Mesenchymal stem cell (in vitro differentiated cells and primary cell): ENCODE measurements around the gene TIGAR.
A peak's percentile ranks its signal among the peaks of the same experiment; 100 is the strongest.

Experiments
- DNase-seq: peaks from one replicate; pipeline ENCODE4 v3.0.0-alpha.2; 2013
- H2AFZ ChIP-seq: one replicate; pipeline ENCODE4 v1.6.1; 2013; ENCODE audit warnings: low read depth, mild to moderate bottlenecking, control low read depth, inconsistent platforms, low read length, moderate library complexity
- H2AK5ac ChIP-seq: 2 replicates; pipeline ENCODE4 v1.6.1; 2013; ENCODE audit warnings: low read length, moderate library complexity, mild to moderate bottlenecking, inconsistent platforms; ENCODE audit not compliant: severe bottlenecking
- H2BK120ac ChIP-seq: one replicate; pipeline ENCODE4 v1.6.1; 2013; ENCODE audit warnings: low read depth, mild to moderate bottlenecking, inconsistent platforms, low read length, moderate library complexity
- H2BK12ac ChIP-seq, 2 experiments: one replicate each; pipeline ENCODE4 v1.6.1; 2013; ENCODE audit warnings: inconsistent platforms in 2 of 2, low read length in 2 of 2, mild to moderate bottlenecking in 2 of 2, moderate library complexity in 2 of 2, control low read depth in 1 of 2
- H2BK15ac ChIP-seq: one replicate; pipeline ENCODE4 v1.6.1; 2013; ENCODE audit warnings: mild to moderate bottlenecking, low read depth, inconsistent platforms; ENCODE audit not compliant: poor library complexity, severe bottlenecking
- H2BK5ac ChIP-seq: 2 replicates; pipeline ENCODE4 v1.6.1; 2013; ENCODE audit warnings: low read depth, mild to moderate bottlenecking, low read length, control low read depth, inconsistent platforms; ENCODE audit not compliant: poor library complexity, severe bottlenecking
- H3K14ac ChIP-seq, 2 experiments: one replicate each; pipeline ENCODE4 v1.6.1; 2013; ENCODE audit warnings: inconsistent platforms in 2 of 2, low read length in 2 of 2, control low read depth in 1 of 2, mild to moderate bottlenecking in 1 of 2, moderate library complexity in 1 of 2
- H3K18ac ChIP-seq, 2 experiments: one replicate each; pipeline ENCODE4 v1.6.1; 2013; ENCODE audit warnings: inconsistent platforms in 2 of 2, low read length in 2 of 2, control low read depth in 1 of 2, low read depth in 1 of 2, mild to moderate bottlenecking in 1 of 2
- H3K23ac ChIP-seq, 2 experiments: one replicate each; pipeline ENCODE4 v1.6.1; 2013; ENCODE audit warnings: inconsistent platforms in 2 of 2, low read length in 2 of 2, mild to moderate bottlenecking in 2 of 2, moderate library complexity in 2 of 2, control low read depth in 1 of 2
- H3K27ac ChIP-seq: 2 replicates; pipeline ENCODE4 v1.5.1; 2013; ENCODE audit warnings: mild to moderate bottlenecking, moderate library complexity, low read length, control low read depth, inconsistent platforms; ENCODE audit not compliant: poor library complexity, severe bottlenecking
- H3K27me3 ChIP-seq, 2 experiments: 2 replicates each; pipeline versions ENCODE4 v1.6.1 to v1.7.0; 2013; ENCODE audit warnings: low read length in 2 of 2, mild to moderate bottlenecking in 2 of 2, moderate library complexity in 2 of 2, control low read depth in 1 of 2, inconsistent platforms in 1 of 2; ENCODE audit not compliant: control insufficient read depth in 1 of 2, insufficient read depth in 1 of 2
- H3K36me3 ChIP-seq, 2 experiments: 2 replicates each; pipeline versions ENCODE4 v1.6.1 to v1.7.0; 2013; ENCODE audit warnings: low read length in 2 of 2, control low read depth in 1 of 2, inconsistent platforms in 1 of 2, low read depth in 1 of 2, mild to moderate bottlenecking in 1 of 2; ENCODE audit not compliant: insufficient read depth in 2 of 2, control insufficient read depth in 1 of 2
- H3K4ac ChIP-seq, 2 experiments: one replicate each; pipeline ENCODE4 v1.6.1; 2013; ENCODE audit warnings: inconsistent platforms in 2 of 2, low read length in 2 of 2, mild to moderate bottlenecking in 2 of 2, moderate library complexity in 2 of 2, control low read depth in 1 of 2, low read depth in 1 of 2
- H3K4me1 ChIP-seq: 2 replicates; pipeline ENCODE4 v1.6.1; 2013; ENCODE audit warnings: low read depth, low read length, control low read depth; ENCODE audit not compliant: control insufficient read depth, insufficient read depth
- H3K4me2 ChIP-seq: 2 replicates; pipeline ENCODE4 v1.6.1; 2013; ENCODE audit warnings: low read length, mild to moderate bottlenecking, inconsistent platforms; ENCODE audit not compliant: poor library complexity, severe bottlenecking
- H3K4me3 ChIP-seq, 2 experiments: 2 replicates each; pipeline versions ENCODE4 v1.5.1 to v1.7.0; 2013; ENCODE audit warnings: low read length in 2 of 2, mild to moderate bottlenecking in 2 of 2, control low read depth in 1 of 2, low read depth in 1 of 2; ENCODE audit not compliant: insufficient read depth in 1 of 2
- H3K79me1 ChIP-seq: replicated peaks from 2 replicates; pipeline ENCODE4 v1.6.1; 2013; ENCODE audit warnings: mild to moderate bottlenecking, control low read depth, low read length, inconsistent platforms; ENCODE audit not compliant: poor library complexity, severe bottlenecking
- H3K9ac ChIP-seq: 2 replicates; pipeline ENCODE4 v1.7.0; 2013; ENCODE audit warnings: mild to moderate bottlenecking, low read length, moderate library complexity
- H3K9me3 ChIP-seq: 2 replicates; pipeline ENCODE4 v1.7.0; 2013; ENCODE audit warnings: mild to moderate bottlenecking, low read length; ENCODE audit not compliant: control insufficient read depth
- H4K8ac ChIP-seq: one replicate; pipeline ENCODE4 v1.6.1; 2013; ENCODE audit warnings: inconsistent platforms, mild to moderate bottlenecking, low read length, moderate library complexity
- H4K91ac ChIP-seq: one replicate; pipeline ENCODE4 v1.6.1; 2013; ENCODE audit warnings: mild to moderate bottlenecking, low read length, inconsistent platforms
- WGBS: methylation state at CpG from one replicate; pipeline ENCODE4 v1.1.7; 2013; ENCODE audit warnings: mixed read lengths; 5-methylcytosine and 5-hydroxymethylcytosine counted together

The TIGAR gene

DNA sequence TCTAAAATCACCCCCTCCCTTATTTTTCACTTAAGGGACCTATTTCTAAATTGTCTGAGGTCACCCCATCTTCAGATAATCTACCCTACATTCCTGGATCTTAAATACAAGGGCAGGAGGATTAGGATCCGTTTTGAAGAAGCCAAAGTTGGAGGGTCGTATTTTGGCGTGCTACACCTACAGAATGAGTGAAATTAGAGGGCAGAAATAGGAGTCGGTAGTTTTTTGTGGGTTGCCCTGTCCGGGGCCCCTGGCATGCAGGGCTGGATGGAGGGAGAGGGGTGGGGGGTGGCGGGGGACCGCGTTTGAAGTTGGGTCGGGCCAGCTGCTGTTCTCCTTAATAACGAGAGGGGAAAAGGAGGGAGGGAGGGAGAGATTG, 47.8 kb upstream of the TIGAR start:
- Histone ChIP-seq H3K4ac (no peak overlapping the region), H2BK15ac (no peak overlapping the region), H3K79me1 (peaks cover 17% of the 10 kb centered on the region), H2BK120ac (no peak overlapping the region), H3K14ac (no peak overlapping the region), H3K23ac (no peak overlapping the region), H4K91ac (no peak overlapping the region), H4K8ac (no peak overlapping the region), H3K18ac (no peak overlapping the region), H3K4me3 (peak overlapping the region in 1 of 2 experiments; percentile 91), H3K27me3 (peaks cover 35 to 71% of the 10 kb centered on the region in 2 experiments), H3K27ac (no peak overlapping the region), H3K4me1 (peaks cover 33% of the 10 kb centered on the region), H2BK12ac (no peak overlapping the region), H2AFZ (no peak overlapping the region), H2AK5ac (peak overlapping the region; percentile 62), H2BK5ac (no peak overlapping the region), H3K4me2 (peak overlapping the region; percentile 78), H3K9me3 (no peaks in the 10 kb centered on the region), H3K9ac (peak overlapping the region; percentile 98), H3K36me3 (peaks cover 16 to 18% of the 10 kb centered on the region in 2 experiments)
- no peak for DNase-seq
- 2% methylated on average over 10 of the region's 10 CpGs for WGBS

DNA sequence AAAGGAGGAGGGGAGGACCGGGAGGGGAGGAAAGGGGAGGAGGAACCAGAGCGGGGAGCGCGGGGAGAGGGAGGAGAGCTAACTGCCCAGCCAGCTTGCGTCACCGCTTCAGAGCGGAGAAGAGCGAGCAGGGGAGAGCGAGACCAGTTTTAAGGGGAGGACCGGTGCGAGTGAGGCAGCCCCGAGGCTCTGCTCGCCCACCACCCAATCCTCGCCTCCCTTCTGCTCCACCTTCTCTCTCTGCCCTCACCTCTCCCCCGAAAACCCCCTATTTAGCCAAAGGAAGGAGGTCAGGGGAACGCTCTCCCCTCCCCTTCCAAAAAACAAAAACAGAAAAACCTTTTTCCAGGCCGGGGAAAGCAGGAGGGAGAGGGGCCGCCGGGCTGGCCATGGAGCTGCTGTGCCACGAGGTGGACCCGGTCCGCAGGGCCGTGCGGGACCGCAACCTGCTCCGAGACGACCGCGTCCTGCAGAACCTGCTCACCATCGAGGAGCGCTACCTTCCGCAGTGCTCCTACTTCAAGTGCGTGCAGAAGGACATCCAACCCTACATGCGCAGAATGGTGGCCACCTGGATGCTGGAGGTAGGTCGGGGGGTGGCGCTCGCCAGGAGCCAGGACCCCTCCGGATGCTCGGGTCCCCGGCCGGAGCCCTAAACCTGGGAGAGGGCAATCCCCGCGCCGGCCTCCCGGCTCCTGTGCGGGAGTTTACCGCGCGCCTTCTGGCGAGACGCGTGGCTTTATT, 47.2 kb upstream of the TIGAR start, which contains the start of gene CCND2:
CCND2 (plus strand) TSS at position 111 of the 744 bp plus-strand sequence; CDS start at position 390, 279 bp downstream.
- H3K27ac ChIP-seq, result no peak within 1 kb of the TSS
- peak within 1 kb of the TSS; percentile 85 to 94 for H3K18ac ChIP-seq
- H3K27me3 ChIP-seq, result peaks cover 30 to 65% of the 10 kb centered on the region in 2 experiments
- H2AFZ ChIP-seq, result no peak within 1 kb of the TSS
- H2BK15ac ChIP-seq, result peak within 1 kb of the TSS; percentile 91
- H2BK12ac ChIP-seq, result peak within 1 kb of the TSS; percentile 21 to 46
- peaks cover 21% of the 10 kb centered on the region in 2 experiments for H3K36me3 ChIP-seq
- H3K4me2 ChIP-seq, result peak within 1 kb of the TSS; percentile 78
- peak within 1 kb of the TSS in 1 of 2 experiments; percentile 73 for H3K14ac ChIP-seq
- DNase-seq, result peak; percentile 91
- H3K23ac ChIP-seq, result peak within 1 kb of the TSS in 1 of 2 experiments; percentile 77
- no peak within 1 kb of the TSS for H2BK5ac ChIP-seq
- peak within 1 kb of the TSS; percentile 62 for H2AK5ac ChIP-seq
- H3K9me3 ChIP-seq, result no peaks in the 10 kb centered on the region
- H4K91ac ChIP-seq, result peak within 1 kb of the TSS; percentile 67
- H3K4ac ChIP-seq, result peak within 1 kb of the TSS; percentile 60 to 68
- H3K4me1 ChIP-seq, result peaks cover 31% of the 10 kb centered on the region
- no peak within 1 kb of the TSS for H2BK120ac ChIP-seq
- H3K79me1 ChIP-seq, result peaks cover 19% of the 10 kb centered on the region
- peak within 1 kb of the TSS; percentile 71 to 91 for H3K4me3 ChIP-seq
- H3K9ac ChIP-seq, result peak within 1 kb of the TSS; percentile 98
- WGBS, result under 1% methylated on average over 37 of the region's 52 CpGs
- peak within 1 kb of the TSS; percentile 41 for H4K8ac ChIP-seq

GRCh38 chr12:4274396-4275015, 46.5 kb upstream of the TIGAR start:
- Histone ChIP-seq H2BK15ac (peak overlapping the region; percentile 78), H3K4me1 (peaks cover 31% of the 10 kb centered on the region), H3K14ac (peak overlapping the region in 1 of 2 experiments; percentile 73), H3K4me3 (peak overlapping the region; percentile 71 to 91), H3K27ac (no peak overlapping the region), H2AFZ (no peak overlapping the region), H3K9me3 (no peaks in the 10 kb centered on the region), H3K27me3 (peaks cover 27 to 61% of the 10 kb centered on the region in 2 experiments), H2BK12ac (peak overlapping the region in 1 of 2 experiments; percentile 3), H3K4me2 (peak overlapping the region; percentile 78), H3K79me1 (peaks cover 22% of the 10 kb centered on the region), H3K36me3 (peaks cover 25 to 27% of the 10 kb centered on the region in 2 experiments), H2BK5ac (no peak overlapping the region), H3K9ac (peak overlapping the region; percentile 98), H3K18ac (peak overlapping the region; percentile 4 to 94), H2AK5ac (peak overlapping the region; percentile 17), H3K23ac (peak overlapping the region in 1 of 2 experiments; percentile 96), H3K4ac (peak overlapping the region in 1 of 2 experiments; percentile 53), H4K8ac (peak overlapping the region; percentile 58), H2BK120ac (peak overlapping the region; percentile 81), H4K91ac (no peak overlapping the region)
- WGBS, result 0% methylated on average over 23 of the region's 42 CpGs
- peak; percentile 19 for DNase-seq
